Measurements from ENCODE around the gene COL24A1.

- TF ChIP-seq EZH2phosphoT487 (IDR thresholded peaks at IDR 0.05; ENCODE audit: insufficient read depth, low read depth) (no peak), EZH2 (IDR thresholded peaks at IDR 0.05; ENCODE audit: insufficient read depth, poor library complexity, severe bottlenecking) (no peak)
Observed at GRCh38 chr1:86192417-86192816, 35.8 kb upstream of the COL24A1 start.
